ENCODE data around the gene CCND2. TPM values are rescaled to one million over a fixed set of nuclear protein-coding genes. Genes with fewer than 3 reads are reported as not detected.

The CCND2 gene
- polyA plus RNA-seq, 1 donor from 2014 or later = 16.9 TPM

GRCh38 chr12:4265280-4265679 lies 8.3 kb upstream of the CCND2 start:
- no peaks in the 10 kb centered on the region for H3F3A ChIP-seq (ENCODE audit: insufficient read depth, low read length, poor library complexity, severe bottlenecking)
- no peaks in the 10 kb centered on the region for H3K36me3 ChIP-seq (ENCODE audit: insufficient read depth, low read length)
- no peak overlapping the region for H2AFZ ChIP-seq (ENCODE audit: low read depth, low read length)
- no peaks in the 10 kb centered on the region for H3K9me3 ChIP-seq (ENCODE audit: low read length)
- H3K27ac ChIP-seq (ENCODE audit: low read length) = no peak overlapping the region
- no peak for TF ChIP-seq EP300 (conservative IDR thresholded peaks at IDR 0.05; ENCODE audit: poor library complexity, severe bottlenecking)
- no peak for TF ChIP-seq POLR2AphosphoS5 (IDR thresholded peaks at IDR 0.05)
- TF ChIP-seq TAF1 (IDR thresholded peaks at IDR 0.05; ENCODE audit: low read depth) = no peak
- TF ChIP-seq EZH2 (IDR thresholded peaks at IDR 0.05; ENCODE audit: borderline replicate concordance, insufficient read depth, low read length, poor library complexity, severe bottlenecking) = no peak
- TF ChIP-seq MXI1 (conservative IDR thresholded peaks at IDR 0.05; ENCODE audit: poor library complexity, severe bottlenecking) = no peak
- TF ChIP-seq SMC3 (conservative IDR thresholded peaks at IDR 0.05; ENCODE audit: poor library complexity) = no peak
- no peak for TF ChIP-seq RAD21 (conservative IDR thresholded peaks at IDR 0.05)
- TF ChIP-seq, protein P1, sequence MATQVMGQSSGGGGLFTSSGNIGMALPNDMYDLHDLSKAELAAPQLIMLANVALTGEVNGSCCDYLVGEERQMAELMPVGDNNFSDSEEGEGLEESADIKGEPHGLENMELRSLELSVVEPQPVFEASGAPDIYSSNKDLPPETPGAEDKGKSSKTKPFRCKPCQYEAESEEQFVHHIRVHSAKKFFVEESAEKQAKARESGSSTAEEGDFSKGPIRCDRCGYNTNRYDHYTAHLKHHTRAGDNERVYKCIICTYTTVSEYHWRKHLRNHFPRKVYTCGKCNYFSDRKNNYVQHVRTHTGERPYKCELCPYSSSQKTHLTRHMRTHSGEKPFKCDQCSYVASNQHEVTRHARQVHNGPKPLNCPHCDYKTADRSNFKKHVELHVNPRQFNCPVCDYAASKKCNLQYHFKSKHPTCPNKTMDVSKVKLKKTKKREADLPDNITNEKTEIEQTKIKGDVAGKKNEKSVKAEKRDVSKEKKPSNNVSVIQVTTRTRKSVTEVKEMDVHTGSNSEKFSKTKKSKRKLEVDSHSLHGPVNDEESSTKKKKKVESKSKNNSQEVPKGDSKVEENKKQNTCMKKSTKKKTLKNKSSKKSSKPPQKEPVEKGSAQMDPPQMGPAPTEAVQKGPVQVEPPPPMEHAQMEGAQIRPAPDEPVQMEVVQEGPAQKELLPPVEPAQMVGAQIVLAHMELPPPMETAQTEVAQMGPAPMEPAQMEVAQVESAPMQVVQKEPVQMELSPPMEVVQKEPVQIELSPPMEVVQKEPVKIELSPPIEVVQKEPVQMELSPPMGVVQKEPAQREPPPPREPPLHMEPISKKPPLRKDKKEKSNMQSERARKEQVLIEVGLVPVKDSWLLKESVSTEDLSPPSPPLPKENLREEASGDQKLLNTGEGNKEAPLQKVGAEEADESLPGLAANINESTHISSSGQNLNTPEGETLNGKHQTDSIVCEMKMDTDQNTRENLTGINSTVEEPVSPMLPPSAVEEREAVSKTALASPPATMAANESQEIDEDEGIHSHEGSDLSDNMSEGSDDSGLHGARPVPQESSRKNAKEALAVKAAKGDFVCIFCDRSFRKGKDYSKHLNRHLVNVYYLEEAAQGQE (IDR thresholded peaks at IDR 0.05; ENCODE audit: borderline replicate concordance) = no peak
- no peak for TF ChIP-seq CTCF (IDR thresholded peaks at IDR 0.05; ENCODE audit: poor library complexity, severe bottlenecking)
- no peak overlapping the region for H3K4me2 ChIP-seq (ENCODE audit: low read length)
- no peak overlapping the region for H3K4me3 ChIP-seq (ENCODE audit: low read length)
- H3K27me3 ChIP-seq (ENCODE audit: insufficient read depth, low read depth, low read length) = peaks cover 39% of the 10 kb centered on the region
- no peaks in the 10 kb centered on the region for H4K20me1 ChIP-seq (ENCODE audit: insufficient read depth)
- H3K9me2 ChIP-seq (ENCODE audit: insufficient read depth, low read length) = no peaks in the 10 kb centered on the region
- H3K79me2 ChIP-seq (replicated peaks; ENCODE audit: insufficient read depth, low read length) = no peaks in the 10 kb centered on the region
- no peak overlapping the region for H3K9ac ChIP-seq (ENCODE audit: low read length)

DNA sequence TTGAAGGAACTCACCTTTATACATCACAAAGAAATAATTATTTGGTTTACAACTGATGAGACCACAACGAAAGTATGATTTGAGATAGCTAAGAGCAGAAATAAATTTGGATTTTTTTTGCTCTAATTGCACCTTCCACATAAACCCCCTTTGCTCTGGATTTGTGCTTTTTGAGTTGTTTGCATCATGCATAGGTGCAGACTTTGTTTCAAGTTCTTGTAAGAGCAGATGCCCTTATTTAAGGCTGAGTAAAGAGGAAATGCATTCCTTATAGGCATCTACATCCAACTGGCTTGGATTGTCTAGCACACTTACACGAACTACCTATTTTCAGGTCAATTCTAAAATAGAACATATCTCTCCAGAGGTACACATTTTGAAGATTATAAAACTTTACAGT lies 6.6 kb upstream of the CCND2 start:
- Histone ChIP-seq H3F3A (ENCODE audit: insufficient read depth, low read length, poor library complexity, severe bottlenecking) (no peaks in the 10 kb centered on the region), H3K27ac (ENCODE audit: low read length) (no peak overlapping the region), H3K9me2 (ENCODE audit: insufficient read depth, low read length) (no peaks in the 10 kb centered on the region), H3K9me3 (ENCODE audit: low read length) (no peaks in the 10 kb centered on the region), H3K27me3 (ENCODE audit: insufficient read depth, low read depth, low read length) (peaks cover 56% of the 10 kb centered on the region), H3K4me2 (ENCODE audit: low read length) (no peak overlapping the region), H3K36me3 (ENCODE audit: insufficient read depth, low read length) (no peaks in the 10 kb centered on the region), H3K79me2 (replicated peaks; ENCODE audit: insufficient read depth, low read length) (no peaks in the 10 kb centered on the region), H3K9ac (ENCODE audit: low read length) (no peak overlapping the region), H4K20me1 (ENCODE audit: insufficient read depth) (no peaks in the 10 kb centered on the region), H2AFZ (ENCODE audit: low read depth, low read length) (no peak overlapping the region), H3K4me3 (ENCODE audit: low read length) (no peak overlapping the region)
- no peak for TF ChIP-seq EP300 (conservative IDR thresholded peaks at IDR 0.05; ENCODE audit: poor library complexity, severe bottlenecking)
- TF ChIP-seq, protein P1 (IDR thresholded peaks at IDR 0.05; ENCODE audit: borderline replicate concordance) = no peak
- no peak for TF ChIP-seq RAD21 (conservative IDR thresholded peaks at IDR 0.05)
- TF ChIP-seq TAF1 (IDR thresholded peaks at IDR 0.05; ENCODE audit: low read depth) = no peak
- TF ChIP-seq POLR2AphosphoS5 (IDR thresholded peaks at IDR 0.05) = no peak
- no peak for TF ChIP-seq EZH2 (IDR thresholded peaks at IDR 0.05; ENCODE audit: borderline replicate concordance, insufficient read depth, low read length, poor library complexity, severe bottlenecking)
- TF ChIP-seq MXI1 (conservative IDR thresholded peaks at IDR 0.05; ENCODE audit: poor library complexity, severe bottlenecking) = no peak
- no peak for TF ChIP-seq SMC3 (conservative IDR thresholded peaks at IDR 0.05; ENCODE audit: poor library complexity)
- TF ChIP-seq CTCF (IDR thresholded peaks at IDR 0.05; ENCODE audit: poor library complexity, severe bottlenecking) = no peak

Measured in neural cell (in vitro differentiated cells).